Tibial nerve (tissue), 4 donors: ENCODE measurements around the gene DCLK2. TPM values are rescaled to one million over a fixed set of nuclear protein-coding genes. Genes with fewer than 3 reads are reported as not detected.
"Not testable (repeated sequence)": the region's sequence is repeated elsewhere in the genome, so short reads cannot be mapped to it uniquely, and the experiment has no call there.

Source experiments
- DNase-seq, 2 donors: peaks; one replicate each; pipeline ENCODE4 v3.0.0-alpha.2; 2019; ENCODE audit warnings: low spot score in 2 of 2
- H3K27ac ChIP-seq, 4 donors: fragments of 200-600 bp; sonication (generic) in 3 of 4; one replicate each; pipeline ENCODE4 v1.5.1; 2017 to 2019; ENCODE audit warnings: mild to moderate bottlenecking in 1 of 4
- H3K27me3 ChIP-seq, 2 donors: fragments of 200-600 bp; sonication (generic) in 1 of 2; one replicate each; pipeline versions ENCODE4 v1.5.1 to v1.6.0; 2017 to 2019
- H3K36me3 ChIP-seq, 3 donors: fragments of 200-600 bp; sonication (generic); one replicate each; pipeline ENCODE4 v1.5.1; 2018 to 2019
- H3K4me1 ChIP-seq, 4 donors: fragments of 200-600 bp; sonication (generic) in 3 of 4; one replicate each; pipeline ENCODE4 v1.5.1; 2017 to 2019
- H3K4me3 ChIP-seq, 4 donors: fragments of 200-600 bp; sonication (generic) in 3 of 4; one replicate each; pipeline ENCODE4 v1.5.1; 2017 to 2019; ENCODE audit warnings: mild to moderate bottlenecking in 1 of 4, moderate library complexity in 1 of 4
- H3K9me3 ChIP-seq, 4 donors: fragments of 200-600 bp; sonication (generic) in 3 of 4; one replicate each; pipeline ENCODE4 v1.5.1; 2017 to 2019
- CTCF ChIP-seq, 5 experiments: fragments of 200-600 bp in 3 of 5; fragments of 450-650 bp in 2 of 5; sonication (generic) in 3 of 5; IDR thresholded peaks; one replicate each; pipeline ENCODE4 v1.5.1; 2016 to 2019; ENCODE audit warnings: antibody characterized with exemption in 5 of 5, mild to moderate bottlenecking in 3 of 5, moderate library complexity in 2 of 5
- EP300 ChIP-seq, 2 donors: sonication (generic); formaldehyde crosslinking; IDR thresholded peaks; one replicate each; pipeline ENCODE4 v1.6.1; 2017; ENCODE audit warnings: antibody characterized with exemption in 2 of 2, mild to moderate bottlenecking in 1 of 2
- POLR2A ChIP-seq, 2 donors: fragments of 450-650 bp; IDR thresholded peaks; one replicate each; pipeline ENCODE4 v1.6.1; 2017; ENCODE audit warnings: antibody characterized with exemption in 2 of 2, mild to moderate bottlenecking in 2 of 2, moderate library complexity in 2 of 2
- WGBS, 2 donors: methylation state at CpG; one replicate each; pipeline ENCODE4 v1.1.5; 2018; 5-methylcytosine and 5-hydroxymethylcytosine counted together
- total RNA-seq, 4 donors: library from RNA; depleted of rRNA; stranded (reverse); fragments of >200 nt; gene quantifications; one replicate each; pipeline ENCODE4 v1.1.0, GENCODE V29; 2016

Gene DCLK2
- total RNA-seq, 4 donors from 2014 or later, result 9.8 to 15.6 (median 10.7) TPM

- Histone ChIP-seq H3K36me3 (peaks cover 0 to 8% (median 0%) of the 10 kb centered on the region in 3 donors), H3K27ac (no peak overlapping the region), H3K4me3 (no peak overlapping the region), H3K9me3 (no peaks in the 10 kb centered on the region), H3K4me1 (no peaks in the 10 kb centered on the region), H3K27me3 (no peaks in the 10 kb centered on the region)
- DNase-seq, result no peak
- TF ChIP-seq CTCF (IDR thresholded peaks at IDR 0.05) (no peak), EP300 (IDR thresholded peaks at IDR 0.05) (no peak), POLR2A (IDR thresholded peaks at IDR 0.05) (no peak)
These were observed 82.9 kb downstream of the DCLK2 start for GRCh38 chr4:150161109-150161508.

- H3K27me3 ChIP-seq, H3K27ac ChIP-seq, H3K36me3 ChIP-seq, H3K9me3 ChIP-seq, DNase-seq, H3K4me3 ChIP-seq, H3K4me1 ChIP-seq: not testable (repeated sequence)
- WGBS, 2 donors, result 67 to 98% methylated on average over 2 of the region's 2 CpGs
These were observed 83.8 kb downstream of the DCLK2 start for GRCh38 chr4:150162020-150162419.

GRCh38 chr4:150164055-150164454 is 85.8 kb downstream of the DCLK2 start:
- no peaks in the 10 kb centered on the region for H3K9me3 ChIP-seq
- no peak overlapping the region for H3K27ac ChIP-seq
- no peaks in the 10 kb centered on the region for H3K4me1 ChIP-seq
- H3K27me3 ChIP-seq, result no peaks in the 10 kb centered on the region
- H3K36me3 ChIP-seq, result peaks cover 0 to 8% (median 0%) of the 10 kb centered on the region in 3 donors
- TF ChIP-seq EP300 (IDR thresholded peaks at IDR 0.05) (no peak), CTCF (IDR thresholded peaks at IDR 0.05) (no peak), POLR2A (IDR thresholded peaks at IDR 0.05) (no peak)
- no peak for DNase-seq
- no peak overlapping the region for H3K4me3 ChIP-seq

GRCh38 chr4:150164956-150165629 is 86.8 kb downstream of the DCLK2 start:
- WGBS, 2 donors, result 78 to 89% methylated on average over 3 of the region's 3 CpGs

GRCh38 chr4:150167054-150167453 is 88.8 kb downstream of the DCLK2 start:
- Histone ChIP-seq H3K27ac (no peak overlapping the region), H3K36me3 (peaks cover 0 to 8% (median 0%) of the 10 kb centered on the region in 3 donors), H3K27me3 (no peaks in the 10 kb centered on the region), H3K9me3 (no peaks in the 10 kb centered on the region), H3K4me3 (no peak overlapping the region), H3K4me1 (no peaks in the 10 kb centered on the region)
- DNase-seq, result no peak
- TF ChIP-seq EP300 (IDR thresholded peaks at IDR 0.05) (no peak), POLR2A (IDR thresholded peaks at IDR 0.05) (no peak), CTCF (IDR thresholded peaks at IDR 0.05) (no peak)
- 44 to 58% methylated on average over 2 of the region's 2 CpGs for WGBS, 2 donors

More at GRCh38 chr4:150164956-150165629, 86.8 kb downstream of the DCLK2 start:
- H3K27me3 ChIP-seq, result no peaks in the 10 kb centered on the region
- H3K36me3 ChIP-seq, result peaks cover 0 to 8% (median 0%) of the 10 kb centered on the region in 3 donors
- no peaks in the 10 kb centered on the region for H3K4me1 ChIP-seq
- TF ChIP-seq POLR2A (IDR thresholded peaks at IDR 0.05) (no peak), CTCF (IDR thresholded peaks at IDR 0.05) (no peak), EP300 (IDR thresholded peaks at IDR 0.05) (no peak)
- no peak for DNase-seq
- no peak overlapping the region for H3K27ac ChIP-seq
- H3K4me3 ChIP-seq, result no peak overlapping the region
- no peaks in the 10 kb centered on the region for H3K9me3 ChIP-seq
